Upper lobe of left lung (tissue), 6 donors: Measurements from ENCODE around the gene B3GLCT. TPM values are rescaled to one million over a fixed set of nuclear protein-coding genes. Genes with fewer than 3 reads are reported as not detected.
"Not testable (repeated sequence)": the region's sequence is repeated elsewhere in the genome, so short reads cannot be mapped to it uniquely, and the experiment has no call there.

Experiments
- ATAC-seq, 2 donors: fragments of 200-7000 bp; cut with Tn5 transposase; one replicate each; pipeline ENCODE4 v1.9.1; 2022; ENCODE audit warnings: mild to moderate bottlenecking in 2 of 2, moderate library complexity in 2 of 2; ENCODE audit not compliant: low FRiP score in 2 of 2
- DNase-seq, 2 donors: peaks; one replicate each; pipeline ENCODE4 v3.0.0-alpha.2; 2019 to 2020
- H3K27ac ChIP-seq, 4 donors: fragments of 200-600 bp; sonication (generic); one replicate each; pipeline ENCODE4 v1.5.1; 2016 to 2019
- H3K27me3 ChIP-seq, 4 donors: fragments of 200-600 bp; sonication (generic); one replicate each; pipeline ENCODE4 v1.5.1; 2017 to 2019
- H3K36me3 ChIP-seq, 4 donors: fragments of 200-600 bp; sonication (generic); one replicate each; pipeline ENCODE4 v1.5.1; 2016 to 2019
- H3K4me1 ChIP-seq, 4 donors: fragments of 200-600 bp; sonication (generic); one replicate each; pipeline ENCODE4 v1.5.1; 2018 to 2019
- H3K4me3 ChIP-seq, 4 donors: fragments of 200-600 bp; sonication (generic); one replicate each; pipeline ENCODE4 v1.5.1; 2017 to 2019; ENCODE audit warnings: mild to moderate bottlenecking in 2 of 4, moderate library complexity in 1 of 4
- H3K9me3 ChIP-seq, 4 donors: fragments of 200-600 bp; sonication (generic); one replicate each; pipeline ENCODE4 v1.5.1; 2018 to 2019
- EP300 ChIP-seq, 4 donors: sonication (generic); formaldehyde crosslinking; IDR thresholded peaks; one replicate each; pipeline ENCODE4 v1.5.1; 2017; ENCODE audit warnings: antibody characterized with exemption in 4 of 4, control low read depth in 2 of 4
- POLR2A ChIP-seq, 4 donors: fragments of 450-650 bp; IDR thresholded peaks; one replicate each; pipeline ENCODE4 v1.5.1; 2016 to 2017; ENCODE audit warnings: antibody characterized with exemption in 4 of 4, mild to moderate bottlenecking in 2 of 4
- POLR2AphosphoS5 ChIP-seq, 2 donors: sonication (generic); formaldehyde crosslinking; IDR thresholded peaks; one replicate each; pipeline ENCODE4 v1.5.1; 2017; ENCODE audit warnings: antibody characterized with exemption in 2 of 2
- WGBS, 2 donors: methylation state at CpG; one replicate each; pipeline ENCODE4 v1.1.5; 2017 to 2018; 5-methylcytosine and 5-hydroxymethylcytosine counted together
- total RNA-seq, 6 donors: library from RNA; depleted of rRNA in 4 of 6; stranded (reverse); fragments of >200 nt in 4 of 6; gene quantifications; one replicate each; pipeline versions ENCODE4 v1.1.0 to v1.2.1, GENCODE V29; 2016 to 2021
- TF ChIP-seq, protein P1 (sequence below), 6 experiments: fragments of 450-650 bp in 4 of 6; fragments of 200-600 bp in 2 of 6; sonication (generic) in 2 of 6; IDR thresholded peaks; one replicate each; pipeline ENCODE4 v1.5.1; 2016 to 2019; ENCODE audit warnings: antibody characterized with exemption in 6 of 6
- donor health status: DM: no; HTN: no; CAD: no; lungs with moderate emphysema.
- donor health status: DM: no; HTN: yes; CAD: no; lungs with severe emphysema.

B3GLCT gene
- total RNA-seq, 6 donors from 2014 or later = 1.0 to 8.2 (median 5.2) TPM

DNA sequence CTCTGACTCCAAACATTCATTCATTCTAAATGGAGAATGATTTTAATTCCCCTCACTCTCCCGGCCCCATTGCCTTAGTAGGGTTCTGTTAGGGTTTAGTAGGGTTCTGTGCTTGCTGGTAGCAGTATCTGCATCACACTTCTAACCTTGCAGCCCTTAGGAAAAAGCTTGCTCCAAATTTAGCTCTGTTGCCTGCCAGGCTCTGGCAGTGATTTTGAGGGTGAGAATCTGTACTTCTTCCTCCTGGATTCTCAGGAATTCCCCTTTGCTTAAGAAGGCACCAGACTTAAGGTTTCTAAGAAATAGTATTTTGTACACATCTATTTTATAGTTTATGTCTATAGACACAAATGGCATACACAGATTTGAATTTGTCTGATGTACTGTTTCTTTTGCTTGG is 14.7 kb downstream of the B3GLCT start:
- DNase-seq = no peak
- Histone ChIP-seq H3K36me3 (no peaks in the 10 kb centered on the region), H3K27ac (no peak overlapping the region), H3K27me3 (no peaks in the 10 kb centered on the region), H3K4me1 (peaks cover 3 to 9% (median 7%) of the 10 kb centered on the region in 4 donors), H3K4me3 (no peak overlapping the region), H3K9me3 (no peaks in the 10 kb centered on the region)
- whole genome bisulfite sequencing, 2 donors = 65 to 76% methylated on average over 1 of the region's 1 CpG
- no peak for TF ChIP-seq POLR2AphosphoS5 (IDR thresholded peaks at IDR 0.05)
- no peak for TF ChIP-seq POLR2A (IDR thresholded peaks at IDR 0.05)
- TF ChIP-seq EP300 (IDR thresholded peaks at IDR 0.05) = no peak
- TF ChIP-seq, protein P1, sequence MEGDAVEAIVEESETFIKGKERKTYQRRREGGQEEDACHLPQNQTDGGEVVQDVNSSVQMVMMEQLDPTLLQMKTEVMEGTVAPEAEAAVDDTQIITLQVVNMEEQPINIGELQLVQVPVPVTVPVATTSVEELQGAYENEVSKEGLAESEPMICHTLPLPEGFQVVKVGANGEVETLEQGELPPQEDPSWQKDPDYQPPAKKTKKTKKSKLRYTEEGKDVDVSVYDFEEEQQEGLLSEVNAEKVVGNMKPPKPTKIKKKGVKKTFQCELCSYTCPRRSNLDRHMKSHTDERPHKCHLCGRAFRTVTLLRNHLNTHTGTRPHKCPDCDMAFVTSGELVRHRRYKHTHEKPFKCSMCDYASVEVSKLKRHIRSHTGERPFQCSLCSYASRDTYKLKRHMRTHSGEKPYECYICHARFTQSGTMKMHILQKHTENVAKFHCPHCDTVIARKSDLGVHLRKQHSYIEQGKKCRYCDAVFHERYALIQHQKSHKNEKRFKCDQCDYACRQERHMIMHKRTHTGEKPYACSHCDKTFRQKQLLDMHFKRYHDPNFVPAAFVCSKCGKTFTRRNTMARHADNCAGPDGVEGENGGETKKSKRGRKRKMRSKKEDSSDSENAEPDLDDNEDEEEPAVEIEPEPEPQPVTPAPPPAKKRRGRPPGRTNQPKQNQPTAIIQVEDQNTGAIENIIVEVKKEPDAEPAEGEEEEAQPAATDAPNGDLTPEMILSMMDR (IDR thresholded peaks at IDR 0.05) = no peak
- no peak for ATAC-seq

DNA sequence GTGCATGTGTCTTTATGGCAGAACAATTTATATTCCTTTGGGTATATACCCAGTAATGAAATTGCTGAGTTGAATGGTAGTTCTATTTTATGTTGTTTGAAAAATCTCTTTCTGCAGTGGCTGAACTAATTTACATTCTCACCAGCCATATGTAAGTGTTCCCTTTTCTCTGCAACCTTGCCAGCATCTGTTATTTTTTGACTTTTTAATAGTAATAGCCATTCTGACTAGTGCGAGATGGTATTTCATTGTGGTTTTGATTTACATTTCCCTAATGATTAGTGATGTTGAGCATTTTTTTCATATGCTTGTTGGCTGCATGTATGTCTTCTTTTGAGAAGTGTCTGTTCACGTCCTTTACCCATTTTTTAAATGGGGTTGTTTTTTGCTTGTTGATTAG is 17.1 kb downstream of the B3GLCT start:
- not testable (repeated sequence) for H3K36me3 ChIP-seq, ATAC-seq, H3K27me3 ChIP-seq, H3K27ac ChIP-seq, H3K4me1 ChIP-seq, DNase-seq, H3K9me3 ChIP-seq, H3K4me3 ChIP-seq
- WGBS, 2 donors = 92 to 96% methylated on average over 2 of the region's 2 CpGs

DNA sequence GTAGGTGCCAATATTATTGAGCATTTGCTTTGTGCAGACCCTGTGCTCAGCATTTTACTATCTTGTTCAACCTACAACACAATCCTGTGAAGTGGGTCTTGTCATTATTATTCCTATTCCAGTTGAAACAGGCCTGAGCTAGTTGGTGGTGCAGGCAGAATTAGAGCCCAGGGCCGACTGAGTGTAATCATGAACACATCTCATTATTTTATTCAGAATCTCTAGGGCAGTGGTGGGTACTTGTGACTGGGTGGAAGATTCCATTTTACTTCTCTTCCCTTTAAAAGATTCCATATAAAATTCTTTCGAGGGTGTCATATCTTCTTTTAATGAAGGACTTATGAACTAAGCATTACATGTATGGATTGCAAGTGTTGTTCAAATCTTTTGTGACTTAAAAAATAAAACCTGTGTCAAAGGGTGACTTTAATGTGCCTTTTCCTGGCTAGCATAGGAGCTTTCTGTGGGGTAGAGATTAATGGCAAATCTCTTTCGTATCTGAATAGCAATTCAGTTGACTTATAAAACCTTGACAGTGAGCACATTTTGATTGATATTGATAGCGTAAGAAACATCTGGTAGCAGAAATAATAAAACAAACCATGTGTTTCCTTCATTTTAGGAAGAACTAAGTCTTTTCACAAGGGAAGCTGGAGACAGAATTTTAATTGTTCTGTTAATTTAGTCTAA is 20.3 kb downstream of the B3GLCT start:
- WGBS, 2 donors = 86 to 87% methylated on average over 4 of the region's 4 CpGs
- Histone ChIP-seq H3K27me3 (no peaks in the 10 kb centered on the region), H3K4me3 (no peak overlapping the region), H3K36me3 (no peaks in the 10 kb centered on the region), H3K27ac (no peak overlapping the region), H3K9me3 (no peaks in the 10 kb centered on the region), H3K4me1 (no peaks in the 10 kb centered on the region)
- ATAC-seq = no peak
- TF ChIP-seq POLR2AphosphoS5 (IDR thresholded peaks at IDR 0.05) = no peak
- no peak for TF ChIP-seq EP300 (IDR thresholded peaks at IDR 0.05)
- DNase-seq = no peak

DNA sequence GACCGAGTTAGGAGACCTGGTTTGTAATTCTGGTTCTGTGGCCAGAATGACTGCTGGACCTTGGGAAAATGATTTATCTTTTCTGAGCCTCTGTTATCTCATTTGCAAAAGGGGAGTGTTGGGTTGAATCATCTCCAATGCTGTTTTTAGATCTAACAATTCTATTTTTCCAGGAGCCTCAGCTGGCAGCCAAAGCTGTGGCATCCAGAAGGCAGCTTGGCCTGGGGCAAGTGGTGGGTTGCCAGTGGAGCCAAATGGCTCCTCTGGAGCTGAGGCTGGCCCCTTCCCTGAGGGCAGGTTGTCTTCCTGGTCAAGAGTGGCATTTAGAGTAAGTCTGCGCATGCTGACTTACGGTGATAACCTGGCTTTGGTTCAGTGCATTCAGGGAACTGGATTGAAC is 21.3 kb downstream of the B3GLCT start:
- ATAC-seq (no peak), DNase-seq (no peak)
- 75 to 98% methylated on average over 3 of the region's 3 CpGs for WGBS, 2 donors
- Histone ChIP-seq H3K9me3 (no peaks in the 10 kb centered on the region), H3K27me3 (no peaks in the 10 kb centered on the region), H3K27ac (no peak overlapping the region), H3K4me3 (no peak overlapping the region), H3K4me1 (no peaks in the 10 kb centered on the region), H3K36me3 (no peaks in the 10 kb centered on the region)
- TF ChIP-seq POLR2A (IDR thresholded peaks at IDR 0.05) (no peak), EP300 (IDR thresholded peaks at IDR 0.05) (no peak), POLR2AphosphoS5 (IDR thresholded peaks at IDR 0.05) (no peak)
- TF ChIP-seq, protein P1 (IDR thresholded peaks at IDR 0.05) = no peak

DNA sequence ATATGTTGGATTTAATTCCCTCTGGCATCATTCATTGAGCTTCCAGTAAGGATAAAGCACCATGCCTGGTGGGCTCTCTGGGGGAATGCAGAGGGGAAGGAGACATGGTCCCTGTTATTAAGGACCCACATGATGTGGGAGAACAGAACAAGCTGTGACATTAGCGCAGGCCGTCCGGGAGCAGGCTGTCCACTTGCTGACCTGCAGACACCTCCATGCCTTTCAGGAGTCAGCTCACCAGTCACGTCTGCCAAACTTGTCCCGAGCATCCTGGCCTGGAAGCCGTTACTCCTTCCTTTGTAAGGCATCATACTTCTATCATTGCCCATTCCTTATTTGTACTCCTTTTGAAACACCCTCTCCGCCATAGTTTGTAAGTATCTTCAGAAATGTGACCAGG is 23.4 kb downstream of the B3GLCT start:
- no peak for TF ChIP-seq EP300 (IDR thresholded peaks at IDR 0.05)
- TF ChIP-seq POLR2A (IDR thresholded peaks at IDR 0.05) = no peak
- TF ChIP-seq, protein P1 (IDR thresholded peaks at IDR 0.05) = no peak
- no peak for TF ChIP-seq POLR2AphosphoS5 (IDR thresholded peaks at IDR 0.05)
- Histone ChIP-seq H3K27me3 (no peaks in the 10 kb centered on the region), H3K4me1 (no peaks in the 10 kb centered on the region), H3K27ac (no peak overlapping the region), H3K4me3 (no peak overlapping the region), H3K9me3 (no peaks in the 10 kb centered on the region), H3K36me3 (no peaks in the 10 kb centered on the region)
- ATAC-seq (no peak), DNase-seq (no peak)
- WGBS, 2 donors = 96 to 98% methylated on average over 7 of the region's 7 CpGs

DNA sequence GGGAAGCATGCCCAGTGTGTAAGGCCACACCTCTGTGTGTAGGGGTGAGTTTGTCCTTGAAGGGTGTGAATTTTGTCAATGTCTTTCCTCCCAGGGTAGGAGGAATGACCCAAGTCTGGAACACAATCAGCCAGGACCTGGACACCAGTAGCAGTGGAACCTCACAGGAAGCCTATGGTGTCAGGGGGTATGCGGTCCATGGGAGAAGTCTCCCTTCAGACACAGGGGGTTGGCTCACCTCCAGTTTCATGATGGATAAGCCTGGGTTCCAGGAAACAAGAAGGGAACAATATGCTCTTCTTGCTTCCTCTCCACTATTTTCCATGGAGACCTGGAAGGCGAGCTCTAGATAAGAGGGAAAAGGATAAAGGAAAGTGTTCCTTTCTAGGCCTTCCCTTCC is 23.9 kb downstream of the B3GLCT start:
- Histone ChIP-seq H3K4me3 (no peak overlapping the region), H3K4me1 (no peaks in the 10 kb centered on the region), H3K9me3 (no peaks in the 10 kb centered on the region), H3K27ac (no peak overlapping the region), H3K27me3 (no peaks in the 10 kb centered on the region), H3K36me3 (no peaks in the 10 kb centered on the region)
- no peak for ATAC-seq
- WGBS, 2 donors = 70 to 87% methylated on average over 2 of the region's 2 CpGs
- no peak for TF ChIP-seq POLR2A (IDR thresholded peaks at IDR 0.05)
- no peak for TF ChIP-seq EP300 (IDR thresholded peaks at IDR 0.05)
- no peak for TF ChIP-seq POLR2AphosphoS5 (IDR thresholded peaks at IDR 0.05)
- DNase-seq = no peak
